Measurements from ENCODE around the gene DIAPH3. TPM values are rescaled to one million over a fixed set of nuclear protein-coding genes. Genes with fewer than 3 reads are reported as not detected.

DIAPH3 gene
- total and polyA plus RNA-seq, 2 of the 4 experiments (the other 2 are of a cell fraction): 8.9 to 9.3 TPM

DNA sequence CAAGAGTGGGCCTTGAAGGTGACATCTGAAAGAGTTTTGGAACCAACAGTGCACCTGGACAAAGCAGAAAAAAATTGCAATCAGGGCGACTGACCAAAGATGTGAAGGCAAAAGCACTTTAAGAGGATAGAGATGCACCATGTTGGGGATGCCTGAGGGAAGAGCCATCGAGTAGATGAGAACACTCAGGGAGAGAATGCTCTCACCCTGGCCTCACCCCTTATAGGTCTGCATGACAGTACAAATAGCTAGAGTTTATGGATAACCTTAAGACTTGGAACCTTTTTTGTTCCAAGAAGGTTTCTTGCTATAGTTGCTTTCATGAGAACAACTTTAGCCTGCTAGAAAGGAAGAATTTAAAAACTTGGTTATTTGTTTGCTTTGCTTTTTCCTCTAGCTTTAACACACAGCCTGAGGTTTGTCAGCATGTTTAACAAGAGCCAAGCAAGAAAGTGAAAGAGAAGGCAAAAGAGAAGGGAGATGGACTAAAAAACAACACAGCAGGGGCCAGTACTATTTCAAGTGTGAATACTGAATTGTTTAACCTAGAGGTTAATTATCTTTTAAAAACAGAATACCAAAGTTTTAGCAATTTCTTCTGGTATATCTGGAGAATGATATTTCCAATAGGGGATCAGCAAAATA is 418.9 kb downstream of the DIAPH3 start:
- Histone ChIP-seq H3K4ac (ENCODE audit: low read depth, low read length) (peak overlapping the region; percentile 16; the same call in 1 of the 2 replicates), H3K23ac (ENCODE audit: low read depth, low read length) (peak overlapping the region; percentile 24; the same call in 1 of the 2 replicates), H2BK5ac (ENCODE audit: low read depth, low read length, poor library complexity, severe bottlenecking) (peak overlapping the region; percentile 71), H2AK5ac (ENCODE audit: low read depth, low read length) (peak overlapping the region; percentile 1; the same call in 1 of the 2 replicates), H3K56ac (ENCODE audit: extremely low read depth, insufficient read depth, low read length) (no peak overlapping the region), H3K9me3 (ENCODE audit: control insufficient read depth, insufficient read depth, low read length) (no peaks in the 10 kb centered on the region), H3K9me1 (ENCODE audit: insufficient read depth, low read length) (0 out of 2 replicates have a peak, but pooled peaks cover 2% of the 10 kb centered on the region), H4K5ac (ENCODE audit: low read depth, low read length) (peak overlapping the region; percentile 43), H2AK9ac (replicated peaks; ENCODE audit: low read depth, low read length, poor library complexity) (no peak overlapping the region), H3K36me3 (ENCODE audit: control insufficient read depth, insufficient read depth, low read length) (no peaks in the 10 kb centered on the region), H2BK15ac (ENCODE audit: low read depth, low read length) (peak overlapping the region; percentile 74; the same call in 1 of the 3 replicates), H4K8ac (ENCODE audit: low read depth in 2 of 2, low read length in 2 of 2) (peak overlapping the region in 1 of 2 experiments; percentile 25; a peak in 1 of 4 replicates), H3K4me3 (ENCODE audit: insufficient read depth, low read depth, low read length) (no peak overlapping the region), H2BK120ac (ENCODE audit: low read depth, low read length) (peak overlapping the region; percentile 25; the same call in 1 of the 2 replicates), H3K27ac (ENCODE audit: insufficient read depth, low read length) (peak overlapping the region; percentile 52; the same call in 1 of the 2 replicates), H3K18ac (ENCODE audit: low read depth, low read length) (peak overlapping the region; percentile 25), H3K14ac (replicated peaks; ENCODE audit: low read depth, low read length) (peak overlapping the region; percentile 55; the same call in 1 of the 2 replicates), H2AFZ (replicated peaks; ENCODE audit: low read length, poor library complexity) (no peak overlapping the region), H2BK20ac (ENCODE audit: low read depth, low read length) (peak overlapping the region; percentile 70; the same call in 1 of the 2 replicates), H3K4me2 (ENCODE audit: low read depth, low read length) (peak overlapping the region; percentile 45), H4K91ac (ENCODE audit: insufficient read depth, low read depth, low read length) (peak overlapping the region; percentile 13; the same call in 1 of the 2 replicates), H3K9ac (ENCODE audit: low read depth, low read length) (no peak overlapping the region), H3K79me1 (ENCODE audit: low read depth in 1 of 2, low read length in 2 of 2) (peaks cover 3 to 6% of the 10 kb centered on the region in 2 experiments; a peak in 2 of 4 replicates), H3K4me1 (ENCODE audit: control insufficient read depth, insufficient read depth, low read length) (peaks cover 5% of the 10 kb centered on the region), H3K27me3 (ENCODE audit: control insufficient read depth, insufficient read depth, low read length) (no peaks in the 10 kb centered on the region), H4K20me1 (ENCODE audit: insufficient read depth, low read length) (no peaks in the 10 kb centered on the region)
- dilution Hi-C loops (cut with HindIII; ENCODE audit: low sequenced_read_pairs, unreplicated experiment): no loop called here
- ChIA-PET CTCF (no interaction called here), POLR2A (ENCODE audit: unreplicated experiment) (no interaction called here)
- DNase-seq (peak; percentile 26), ATAC-seq (ENCODE audit: low read depth) (peak; percentile 53)
- in situ Hi-C loops (cut with MboI; ENCODE audit: low sequenced_read_pairs): no loop called here
- intact Hi-C loops (cut with micrococcal nuclease): no loop called here
- BruUV-seq (replicated peaks): no TSS peak
- WGBS, 2 experiments (ENCODE audit: extremely low coverage in 2 of 2, insufficient read length in 1 of 2): no CpG with 5 or more reads among the region's 2 CpGs
- TF ChIP-seq CHD1 (IDR thresholded peaks at IDR 0.05; ENCODE audit: low read depth, low read length) (no peak), RAD21 (IDR thresholded peaks at IDR 0.05; ENCODE audit: low read length) (no peak), RFX5 (IDR thresholded peaks at IDR 0.05; ENCODE audit: low read depth, low read length) (no peak), CEBPB (IDR thresholded peaks at IDR 0.05; ENCODE audit: low read depth, low read length) (no peak)
- TF ChIP-seq, protein P1, sequence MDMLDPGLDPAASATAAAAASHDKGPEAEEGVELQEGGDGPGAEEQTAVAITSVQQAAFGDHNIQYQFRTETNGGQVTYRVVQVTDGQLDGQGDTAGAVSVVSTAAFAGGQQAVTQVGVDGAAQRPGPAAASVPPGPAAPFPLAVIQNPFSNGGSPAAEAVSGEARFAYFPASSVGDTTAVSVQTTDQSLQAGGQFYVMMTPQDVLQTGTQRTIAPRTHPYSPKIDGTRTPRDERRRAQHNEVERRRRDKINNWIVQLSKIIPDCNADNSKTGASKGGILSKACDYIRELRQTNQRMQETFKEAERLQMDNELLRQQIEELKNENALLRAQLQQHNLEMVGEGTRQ (IDR thresholded peaks at IDR 0.05; ENCODE audit: low read depth, low read length): no peak
- TF ChIP-seq, protein P2, sequence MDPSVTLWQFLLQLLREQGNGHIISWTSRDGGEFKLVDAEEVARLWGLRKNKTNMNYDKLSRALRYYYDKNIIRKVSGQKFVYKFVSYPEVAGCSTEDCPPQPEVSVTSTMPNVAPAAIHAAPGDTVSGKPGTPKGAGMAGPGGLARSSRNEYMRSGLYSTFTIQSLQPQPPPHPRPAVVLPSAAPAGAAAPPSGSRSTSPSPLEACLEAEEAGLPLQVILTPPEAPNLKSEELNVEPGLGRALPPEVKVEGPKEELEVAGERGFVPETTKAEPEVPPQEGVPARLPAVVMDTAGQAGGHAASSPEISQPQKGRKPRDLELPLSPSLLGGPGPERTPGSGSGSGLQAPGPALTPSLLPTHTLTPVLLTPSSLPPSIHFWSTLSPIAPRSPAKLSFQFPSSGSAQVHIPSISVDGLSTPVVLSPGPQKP (IDR thresholded peaks at IDR 0.05; ENCODE audit: borderline replicate concordance, low read depth, low read length): no peak
